Body of pancreas (tissue), 4 donors: ENCODE measurements around the gene SESN2. TPM values are rescaled to one million over a fixed set of nuclear protein-coding genes. Genes with fewer than 3 reads are reported as not detected.
A peak's percentile ranks its signal among the peaks of the same experiment; 100 is the strongest.

Experiments used
- ATAC-seq: fragments of 150-250 bp; one replicate; pipeline ENCODE4 v1.9.1; 2016
- DNase-seq, 4 donors: peaks; one replicate each; pipeline ENCODE4 v3.0.0-alpha.2; 2019
- H3K27ac ChIP-seq, 4 donors: fragments of 200-600 bp; sonication (generic); 1 replicate in 3 of 4; 2 replicates in 1 of 4; pipeline versions ENCODE4 v1.5.1 to v1.6.1; 2016 to 2019; ENCODE audit warnings: mild to moderate bottlenecking in 1 of 4, mixed read lengths in 1 of 4, moderate library complexity in 1 of 4
- H3K27me3 ChIP-seq, 2 donors: fragments of 200-600 bp; sonication (generic); one replicate each; pipeline ENCODE4 v1.6.0; 2016; ENCODE audit warnings: mild to moderate bottlenecking in 1 of 2
- H3K36me3 ChIP-seq, 2 donors: fragments of 200-600 bp; sonication (generic); replicated peaks in 1 of 2; 2 replicates each; pipeline ENCODE4 v1.5.1; 2016; ENCODE audit warnings: low read depth in 2 of 2; ENCODE audit not compliant: insufficient read depth in 1 of 2
- H3K4me1 ChIP-seq: fragments of 200-600 bp; sonication (generic); one replicate; pipeline ENCODE4 v1.6.0; 2016
- H3K4me3 ChIP-seq, 2 donors: fragments of 200-600 bp; sonication (generic); 1 replicate in 1 of 2; 2 replicates in 1 of 2; pipeline ENCODE4 v1.5.1; 2016 to 2019
- H3K9me3 ChIP-seq, 3 donors: fragments of 200-600 bp; sonication (generic); 1 replicate in 2 of 3; 2 replicates in 1 of 3; pipeline ENCODE4 v1.5.1; 2016
- CTCF ChIP-seq, 7 experiments: fragments of 450-650 bp in 4 of 7; fragments of 200-600 bp in 3 of 7; sonication (generic) in 3 of 7; IDR thresholded peaks; one replicate each; pipeline ENCODE4 v1.5.1; 2016 to 2019; ENCODE audit warnings: antibody characterized with exemption in 7 of 7
- POLR2A ChIP-seq, 3 donors: fragments of 450-650 bp; IDR thresholded peaks; one replicate each; pipeline ENCODE4 v1.6.1; 2016; ENCODE audit warnings: antibody characterized with exemption in 3 of 3, mild to moderate bottlenecking in 2 of 3
- WGBS, 2 donors: methylation state at CpG; one replicate each; pipeline ENCODE4 v1.1.5; 2017; 5-methylcytosine and 5-hydroxymethylcytosine counted together
- intact Hi-C: fragments of 100-400 bp; cut with DNase I; formaldehyde crosslinking; loops from one replicate; pipeline ENCODE4 v1.15.1; 2023
- total RNA-seq, 2 donors: library from RNA; depleted of rRNA; stranded (reverse); fragments of >200 nt; gene quantifications; one replicate each; pipeline ENCODE4 v1.1.0, GENCODE V29; 2016

The SESN2 gene
- total RNA-seq, 2 donors from 2014 or later = 8.2 to 12.5 TPM

- H3K36me3 ChIP-seq = no peaks in the 10 kb centered on the region
- H3K27me3 ChIP-seq = no peaks in the 10 kb centered on the region
- 1 to 9% methylated on average over 3 of the region's 3 CpGs for WGBS, 2 donors
- DNase-seq = peak; percentile 74 to 84 (median 83)
- no peak overlapping the region for H3K4me3 ChIP-seq
- intact Hi-C loops = loop anchor here (10.0 kb wide), 1 partner anchor 256 kb away; the partner anchor contains the start of gene RCC1
- ATAC-seq = peak; percentile 43
- peak overlapping the region; percentile 73 to 90 (median 85) for H3K27ac ChIP-seq
- TF ChIP-seq POLR2A (IDR thresholded peaks at IDR 0.05) = no peak
- TF ChIP-seq CTCF (IDR thresholded peaks at IDR 0.05) = no peak
- no peaks in the 10 kb centered on the region for H3K9me3 ChIP-seq
- peaks cover 52% of the 10 kb centered on the region for H3K4me1 ChIP-seq
These were observed 10.1 kb upstream of the SESN2 start for GRCh38 chr1:28249013-28249865.

GRCh38 chr1:28249866-28250295 lies 9.4 kb upstream of the SESN2 start:
- DNase-seq (no peak), ATAC-seq (no peak)
- H3K27me3 ChIP-seq = no peaks in the 10 kb centered on the region
- intact Hi-C loops = loop anchor here (10.0 kb wide), 1 partner anchor 255 kb away; the partner anchor contains the start of gene RCC1
- WGBS, 2 donors = 17 to 29% methylated on average over 4 of the region's 4 CpGs
- no peaks in the 10 kb centered on the region for H3K9me3 ChIP-seq
- TF ChIP-seq POLR2A (IDR thresholded peaks at IDR 0.05) (no peak), CTCF (IDR thresholded peaks at IDR 0.05) (no peak)
- no peak overlapping the region for H3K4me3 ChIP-seq
- H3K4me1 ChIP-seq = peaks cover 46% of the 10 kb centered on the region
- H3K36me3 ChIP-seq = no peaks in the 10 kb centered on the region
- peak overlapping the region; percentile 27 to 90 (median 85) for H3K27ac ChIP-seq

GRCh38 chr1:28256197-28256827 lies 3.0 kb upstream of the SESN2 start:
- H3K36me3 ChIP-seq = no peaks in the 10 kb centered on the region
- no peak for TF ChIP-seq POLR2A (IDR thresholded peaks at IDR 0.05)
- no peak for TF ChIP-seq CTCF (IDR thresholded peaks at IDR 0.05)
- H3K9me3 ChIP-seq = no peaks in the 10 kb centered on the region
- WGBS, 2 donors = 74 to 79% methylated on average over 6 of the region's 6 CpGs
- intact Hi-C loops = no loop called here
- ATAC-seq = no peak
- H3K4me3 ChIP-seq = no peak overlapping the region
- no peak for DNase-seq
- no peaks in the 10 kb centered on the region for H3K27me3 ChIP-seq
- H3K4me1 ChIP-seq = peaks cover 20% of the 10 kb centered on the region
- H3K27ac ChIP-seq = no peak overlapping the region

- TF ChIP-seq POLR2A (IDR thresholded peaks at IDR 0.05) (no peak), CTCF (IDR thresholded peaks at IDR 0.05) (no peak)
- Histone ChIP-seq H3K36me3 (no peaks in the 10 kb centered on the region), H3K4me1 (peaks cover 26% of the 10 kb centered on the region), H3K27me3 (no peaks in the 10 kb centered on the region), H3K9me3 (no peaks in the 10 kb centered on the region), H3K27ac (no peak overlapping the region), H3K4me3 (no peak overlapping the region)
- ATAC-seq (no peak), DNase-seq (no peak)
- 94 to 98% methylated on average over 4 of the region's 4 CpGs for WGBS, 2 donors
- intact Hi-C loops = no loop called here
These were observed 1.6 kb upstream of the SESN2 start for GRCh38 chr1:28257736-28258135.
